Lower leg skin (tissue), 4 donors: ENCODE measurements around the gene ENTREP1. TPM values are rescaled to one million over a fixed set of nuclear protein-coding genes. Genes with fewer than 3 reads are reported as not detected.

Experiments
- DNase-seq, 2 donors: peaks; one replicate each; pipeline ENCODE4 v3.0.0-alpha.2; 2019; ENCODE audit warnings: low spot score in 2 of 2
- H3K4me3 ChIP-seq: fragments of 200-600 bp; sonication (generic); 2 replicates; pipeline ENCODE4 v1.5.1; 2017; ENCODE audit warnings: mild to moderate bottlenecking, low read depth; ENCODE audit not compliant: poor library complexity, severe bottlenecking
- POLR2A ChIP-seq, 2 donors: fragments of 450-650 bp; IDR thresholded peaks; one replicate each; pipeline ENCODE4 v1.6.1; 2016 to 2017; ENCODE audit warnings: antibody characterized with exemption in 2 of 2, mild to moderate bottlenecking in 1 of 2, moderate library complexity in 1 of 2
- WGBS, 2 donors: methylation state at CpG; one replicate each; pipeline ENCODE4 v1.1.5; 2018; 5-methylcytosine and 5-hydroxymethylcytosine counted together
- intact Hi-C: fragments of 100-400 bp; cut with DNase I; formaldehyde crosslinking; loops from one replicate; pipeline ENCODE4 v1.15.0; 2023; ENCODE audit warnings: low total_unique reads
- total RNA-seq, 4 donors: library from RNA; depleted of rRNA; stranded (reverse); fragments of >200 nt; gene quantifications; one replicate each; pipeline ENCODE4 v1.1.0, GENCODE V29; 2016
- TF ChIP-seq, protein P1 (sequence below), 3 donors: fragments of 450-650 bp; IDR thresholded peaks; one replicate each; pipeline ENCODE4 v1.5.1; 2016; ENCODE audit warnings: antibody characterized with exemption in 3 of 3, mild to moderate bottlenecking in 3 of 3, moderate library complexity in 2 of 3

ENTREP1 gene
- total RNA-seq, 4 donors from 2014 or later, result 12.7 to 19.1 (median 16.3) TPM

DNA sequence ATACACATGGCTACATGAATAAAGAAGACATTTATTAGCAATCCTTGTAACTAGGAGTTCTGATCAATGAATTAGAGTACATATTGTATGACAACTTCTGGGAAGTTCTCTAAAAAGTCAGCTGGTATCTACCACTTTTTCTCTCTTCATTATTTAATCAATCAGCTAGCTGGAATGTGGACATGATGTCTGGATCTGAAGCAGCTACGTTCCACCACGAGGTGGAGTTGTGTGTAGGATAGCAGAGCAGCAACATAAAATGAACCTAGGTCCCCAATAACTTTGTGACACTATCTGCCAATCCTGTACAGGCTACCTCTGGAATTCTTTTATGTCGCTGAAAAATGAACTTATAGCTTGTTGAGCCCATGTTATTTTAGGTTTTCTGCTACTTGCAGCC lies 32.9 kb upstream of the ENTREP1 start:
- no peak overlapping the region for H3K4me3 ChIP-seq
- TF ChIP-seq POLR2A (IDR thresholded peaks at IDR 0.05), result no peak
- TF ChIP-seq, protein P1, sequence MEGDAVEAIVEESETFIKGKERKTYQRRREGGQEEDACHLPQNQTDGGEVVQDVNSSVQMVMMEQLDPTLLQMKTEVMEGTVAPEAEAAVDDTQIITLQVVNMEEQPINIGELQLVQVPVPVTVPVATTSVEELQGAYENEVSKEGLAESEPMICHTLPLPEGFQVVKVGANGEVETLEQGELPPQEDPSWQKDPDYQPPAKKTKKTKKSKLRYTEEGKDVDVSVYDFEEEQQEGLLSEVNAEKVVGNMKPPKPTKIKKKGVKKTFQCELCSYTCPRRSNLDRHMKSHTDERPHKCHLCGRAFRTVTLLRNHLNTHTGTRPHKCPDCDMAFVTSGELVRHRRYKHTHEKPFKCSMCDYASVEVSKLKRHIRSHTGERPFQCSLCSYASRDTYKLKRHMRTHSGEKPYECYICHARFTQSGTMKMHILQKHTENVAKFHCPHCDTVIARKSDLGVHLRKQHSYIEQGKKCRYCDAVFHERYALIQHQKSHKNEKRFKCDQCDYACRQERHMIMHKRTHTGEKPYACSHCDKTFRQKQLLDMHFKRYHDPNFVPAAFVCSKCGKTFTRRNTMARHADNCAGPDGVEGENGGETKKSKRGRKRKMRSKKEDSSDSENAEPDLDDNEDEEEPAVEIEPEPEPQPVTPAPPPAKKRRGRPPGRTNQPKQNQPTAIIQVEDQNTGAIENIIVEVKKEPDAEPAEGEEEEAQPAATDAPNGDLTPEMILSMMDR (IDR thresholded peaks at IDR 0.05), result no peak
- intact Hi-C loops, result no loop called here
- no peak for DNase-seq
- 92% methylated on average over 3 of the region's 3 CpGs for WGBS, 2 donors

DNA sequence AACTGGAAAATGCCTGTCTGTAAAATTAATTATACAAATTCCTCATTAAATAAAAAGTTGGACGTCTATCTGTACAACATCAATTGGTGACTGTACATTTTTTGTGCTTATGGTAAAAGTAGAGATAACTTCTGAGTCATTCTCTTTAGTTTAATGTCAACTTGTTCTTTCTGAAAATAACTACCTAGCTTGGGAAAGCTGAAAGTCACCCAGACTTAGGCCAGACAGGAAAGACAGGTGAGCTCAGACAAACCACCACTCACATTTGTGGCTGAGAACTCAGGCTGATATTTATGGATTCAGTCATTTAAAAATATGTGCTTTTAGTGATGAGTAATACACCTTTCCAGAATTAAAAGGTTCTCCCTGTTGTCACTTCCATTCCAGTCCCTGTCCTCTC lies 31.9 kb upstream of the ENTREP1 start:
- DNase-seq, result no peak
- no peak overlapping the region for H3K4me3 ChIP-seq
- intact Hi-C loops, result no loop called here
- 38 to 48% methylated on average over 1 of the region's 1 CpG for WGBS, 2 donors
- TF ChIP-seq, protein P1 (IDR thresholded peaks at IDR 0.05), result no peak
- no peak for TF ChIP-seq POLR2A (IDR thresholded peaks at IDR 0.05)

DNA sequence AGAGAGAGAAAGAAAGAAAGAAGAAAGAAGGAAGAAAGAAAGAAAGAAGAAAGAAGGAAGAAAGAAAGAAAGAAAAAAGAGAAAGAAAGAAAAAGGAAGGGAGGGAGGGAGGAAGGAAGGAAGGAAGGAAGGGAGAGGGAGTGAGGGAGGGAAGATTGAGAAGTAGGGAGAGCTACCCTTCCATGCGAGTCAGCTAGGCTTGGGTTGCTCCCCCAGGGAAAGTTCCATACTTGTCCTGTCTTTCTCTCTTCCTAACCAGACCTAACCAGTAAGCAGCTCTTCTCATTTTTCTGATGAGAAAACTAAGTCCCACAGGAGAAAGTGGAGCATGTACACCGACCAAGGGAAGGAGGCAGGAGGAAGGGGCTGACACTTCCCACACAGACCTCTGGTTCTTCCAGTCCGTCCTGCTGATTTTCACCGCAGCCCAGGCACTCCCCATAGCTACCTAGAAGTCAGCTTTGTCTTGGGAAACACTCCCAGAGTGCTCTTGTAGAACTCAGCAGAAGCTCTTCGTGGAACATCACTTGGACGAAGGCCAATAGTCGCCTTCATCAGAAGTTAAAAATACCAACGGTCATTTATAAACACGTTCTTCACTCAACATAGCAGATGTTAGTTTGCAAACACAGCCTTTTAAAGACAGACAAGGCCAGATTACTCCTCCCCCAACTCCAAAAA lies 29.0 kb upstream of the ENTREP1 start:
- no peak for DNase-seq
- WGBS, 2 donors, result 44 to 57% methylated on average over 9 of the region's 9 CpGs
- intact Hi-C loops, result no loop called here
- TF ChIP-seq, protein P1 (IDR thresholded peaks at IDR 0.05), result no peak
- TF ChIP-seq POLR2A (IDR thresholded peaks at IDR 0.05), result no peak
- no peak overlapping the region for H3K4me3 ChIP-seq

DNA sequence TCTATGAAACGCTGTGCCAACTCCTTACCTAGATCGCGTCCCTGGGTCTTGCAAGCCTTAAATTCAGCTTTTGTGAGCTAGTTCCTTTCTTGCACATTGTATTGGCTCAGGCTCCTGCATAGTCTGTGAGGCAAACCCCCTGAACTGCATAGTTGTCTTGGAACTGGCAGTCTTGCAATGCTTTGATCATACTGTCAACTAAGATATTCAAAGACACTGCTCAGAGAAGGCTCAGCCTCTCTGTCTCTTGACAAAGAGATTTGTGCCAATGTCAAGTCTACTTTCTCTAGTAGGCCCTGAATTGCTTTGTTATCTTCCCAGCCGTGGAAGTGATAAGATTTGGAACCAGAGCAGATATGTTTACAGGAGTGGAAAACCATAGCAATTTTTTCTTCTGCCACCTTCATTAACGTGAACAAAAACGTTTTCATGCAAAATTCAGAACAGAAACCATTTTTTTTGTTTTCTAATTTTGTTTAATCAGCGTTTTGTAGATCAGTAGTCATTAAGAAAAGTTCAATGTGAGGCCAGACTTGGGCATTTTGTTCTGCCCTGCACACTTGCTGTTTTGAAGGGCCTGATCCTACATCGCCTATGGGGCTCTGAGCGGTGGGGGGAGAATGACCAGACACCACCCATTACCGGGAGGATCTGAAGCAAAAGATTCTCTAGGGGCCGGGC lies 27.6 kb upstream of the ENTREP1 start:
- WGBS, 2 donors, result 80 to 83% methylated on average over 11 of the region's 11 CpGs
- no peak for DNase-seq
- intact Hi-C loops, result no loop called here

DNA sequence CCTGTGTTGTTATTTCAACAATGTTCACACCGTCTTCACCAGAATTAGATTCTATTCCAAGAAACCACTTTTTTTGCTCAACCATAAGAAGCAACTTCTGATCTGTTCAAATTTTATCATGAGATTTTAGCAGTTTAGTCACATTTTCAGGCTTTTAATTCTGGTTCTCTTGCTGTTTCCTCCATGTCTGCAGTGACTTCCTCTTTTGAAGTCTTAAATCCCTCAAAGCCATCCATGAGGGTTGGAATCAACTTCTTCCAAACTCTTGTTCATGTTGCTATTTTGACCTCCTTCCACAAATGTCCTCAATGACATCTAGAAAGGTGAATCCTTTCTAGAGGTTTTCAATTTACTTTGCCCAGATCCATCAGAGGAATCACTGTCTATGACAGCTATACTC lies 25.7 kb upstream of the ENTREP1 start:
- intact Hi-C loops, result no loop called here
- WGBS, 2 donors, result 53 to 69% methylated on average over 1 of the region's 1 CpG
- DNase-seq, result no peak
- TF ChIP-seq, protein P1 (IDR thresholded peaks at IDR 0.05), result no peak
- no peak for TF ChIP-seq POLR2A (IDR thresholded peaks at IDR 0.05)
- no peak overlapping the region for H3K4me3 ChIP-seq

More for the DNA sequence above, 27.6 kb upstream of the ENTREP1 start:
- TF ChIP-seq, protein P1 (IDR thresholded peaks at IDR 0.05), result no peak
- TF ChIP-seq POLR2A (IDR thresholded peaks at IDR 0.05), result no peak
- H3K4me3 ChIP-seq, result no peak overlapping the region
